Panc1 (cell line): Measurements from ENCODE around the gene HOXA13. TPM values are rescaled to one million over a fixed set of nuclear protein-coding genes. Genes with fewer than 3 reads are reported as not detected.

Source experiments
- ATAC-seq: fragments of 200-7000 bp; cut with Tn5 transposase; 2 replicates; pipeline ENCODE4 v1.9.1; 2020; ENCODE audit warnings: mild to moderate bottlenecking, moderate library complexity
- BruUV-seq: library from RNA; stranded (reverse); fragments of 400-500 nt; replicated peaks from 2 replicates; lab custom pipeline; 2021; lab: Mats Ljungman, UMichigan
- CTCF ChIA-PET: fragments of 300-600 bp; sonication (Branson Sonifier 250); formaldehyde crosslinking; loops from one replicate; lab custom pipeline; 2022; ENCODE audit warnings: antibody characterized with exemption; lab: Charles Lee
- POLR2A ChIA-PET: fragments of 300-600 bp; sonication (Branson Sonifier 250); formaldehyde crosslinking; loops from one replicate; lab custom pipeline; 2022; ENCODE audit warnings: antibody characterized with exemption; lab: Charles Lee
- DNase-seq: peaks from one replicate; pipeline ENCODE4 v3.0.0-alpha.2; 2010; ENCODE audit warnings: low read depth, low spot score
- H3K27ac ChIP-seq: 2 replicates; pipeline ENCODE4 v1.5.1; 2011; ENCODE audit warnings: mild to moderate bottlenecking, low read length, inconsistent platforms
- H3K27me3 ChIP-seq: fragments of 200-500 bp; sonication (Bioruptor generic); 2 replicates; pipeline ENCODE4 v1.6.0; 2014; ENCODE audit warnings: low read length, inconsistent platforms; ENCODE audit not compliant: control insufficient read depth, insufficient read depth
- H3K36me3 ChIP-seq: fragments of 200-500 bp; sonication (Bioruptor generic); 2 replicates; pipeline ENCODE4 v1.5.1; 2014; ENCODE audit warnings: inconsistent platforms, mild to moderate bottlenecking, low read length, moderate library complexity; ENCODE audit not compliant: control insufficient read depth, insufficient read depth
- H3K4me1 ChIP-seq: 2 replicates; pipeline ENCODE4 v1.5.1; 2011; ENCODE audit warnings: inconsistent platforms, mild to moderate bottlenecking, low read length, moderate library complexity; ENCODE audit not compliant: control insufficient read depth, insufficient read depth
- H3K4me3 ChIP-seq, 2 experiments: 2 replicates each; pipeline ENCODE4 v1.5.1; 2011 to 2012; ENCODE audit warnings: low read depth in 2 of 2, low read length in 2 of 2, mild to moderate bottlenecking in 2 of 2, inconsistent platforms in 1 of 2, moderate library complexity in 1 of 2
- H3K9me3 ChIP-seq: fragments of 200-500 bp; sonication (Bioruptor generic); 2 replicates; pipeline ENCODE4 v1.5.1; 2014; ENCODE audit warnings: low read depth, mild to moderate bottlenecking, inconsistent platforms, low read length, moderate library complexity; ENCODE audit not compliant: control insufficient read depth, insufficient read depth
- POLR2AphosphoS5 ChIP-seq: IDR thresholded peaks from 2 replicates; pipeline ENCODE4 v1.6.1; 2012; ENCODE audit warnings: mild to moderate bottlenecking, low read depth, low read length, moderate library complexity
- SIN3A ChIP-seq: IDR thresholded peaks from 2 replicates; pipeline ENCODE4 v1.6.1; 2012; ENCODE audit warnings: low read depth, mild to moderate bottlenecking, low read length, moderate library complexity, borderline replicate concordance; ENCODE audit not compliant: insufficient read depth
- TCF7L2 ChIP-seq: IDR thresholded peaks from 2 replicates; pipeline ENCODE4 v1.6.1; 2011; ENCODE audit warnings: mild to moderate bottlenecking, low read depth, low read length, inconsistent platforms
- in situ Hi-C: cut with HindIII; loops from 2 replicates; pipeline ENCODE4 v1.10.0; 2016; ENCODE audit warnings: low sequenced_read_pairs, low pct_unique_long_range_greater_than_20kb
- intact Hi-C: fragments of 100-400 bp; cut with micrococcal nuclease; formaldehyde crosslinking; loops from one replicate; pipeline ENCODE4 v1.10.0; 2022; ENCODE audit not compliant: unreplicated experiment
- total RNA-seq: library from RNA; stranded (reverse); gene quantifications from one replicate; pipeline ENCODE4 v1.2.1, GENCODE V29; 2021; ENCODE audit not compliant: unreplicated experiment
- TF ChIP-seq, protein P1 (sequence below): fragments of 450-650 bp; IDR thresholded peaks from 2 replicates; pipeline ENCODE4 v1.5.1; 2017; ENCODE audit warnings: mild to moderate bottlenecking
- TF ChIP-seq, protein P2 (sequence below), 2 experiments: IDR thresholded peaks; 2 replicates each; pipeline ENCODE4 v1.6.1; 2011 to 2012; ENCODE audit warnings: low read depth in 2 of 2, control low read depth in 1 of 2, low read length in 1 of 2, mild to moderate bottlenecking in 1 of 2, moderate library complexity in 1 of 2; ENCODE audit not compliant: insufficient read depth in 1 of 2

HOXA13 gene
- total RNA-seq, 1 experiment from 2014 or later, result 1.2 TPM

DNA sequence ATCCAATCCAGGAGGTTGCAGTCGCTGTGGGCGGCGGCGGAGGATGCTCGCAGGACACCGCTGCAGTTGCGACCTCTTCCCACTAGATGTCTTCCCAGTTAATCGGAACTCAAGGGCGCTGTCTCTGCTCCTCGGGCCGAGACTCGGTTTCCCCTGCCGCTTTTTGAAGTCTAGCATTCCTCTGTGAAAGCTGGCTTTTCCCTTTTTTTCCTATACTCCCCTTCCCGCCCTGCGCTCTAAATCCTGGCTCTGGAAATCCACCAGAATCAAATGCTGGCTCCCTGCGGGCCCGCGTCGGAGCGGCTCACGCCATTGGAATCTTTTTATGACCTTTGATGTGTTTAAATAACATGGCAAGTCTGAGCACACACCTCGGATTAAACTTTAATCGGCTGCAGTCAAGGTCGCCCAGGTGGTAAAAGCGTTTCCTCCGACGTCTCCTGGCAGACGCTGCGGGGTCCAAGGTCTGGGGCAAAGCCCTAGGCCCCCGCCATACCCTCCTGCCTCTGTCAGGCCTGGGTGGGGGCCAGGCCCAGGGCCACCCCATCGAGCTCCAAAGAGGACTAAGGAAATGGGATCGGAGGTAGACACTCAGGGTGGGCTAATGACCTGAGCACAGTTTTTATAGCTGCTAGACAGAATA, 10.7 kb upstream of the HOXA13 start:
- ChIA-PET POLR2A (interaction anchor here (0.6 kb wide), 1 partner anchor 310 kb away, joined by 17 read pairs; no protein-coding TSS in a partner anchor), CTCF (interaction anchor here (0.7 to 1.3 kb wide), 2 partner anchors 14 to 372 kb away, joined by 3 to 5 read pairs; no protein-coding TSS in a partner anchor)
- DNase-seq (no peak), ATAC-seq (peak; percentile 92)
- intact Hi-C loops, result no loop called here
- BruUV-seq, result no TSS peak
- Histone ChIP-seq H3K4me3 (peak overlapping the region; percentile 37 to 65), H3K27me3 (no peaks in the 10 kb centered on the region; the same call in 1 of the 2 replicates), H3K27ac (peak overlapping the region; percentile 46), H3K4me1 (peaks cover 6% of the 10 kb centered on the region), H3K9me3 (no peaks in the 10 kb centered on the region), H3K36me3 (no peaks in the 10 kb centered on the region)
- in situ Hi-C loops, result no loop called here
- TF ChIP-seq POLR2AphosphoS5 (no peak), SIN3A (no peak)
- TF ChIP-seq, protein P1, sequence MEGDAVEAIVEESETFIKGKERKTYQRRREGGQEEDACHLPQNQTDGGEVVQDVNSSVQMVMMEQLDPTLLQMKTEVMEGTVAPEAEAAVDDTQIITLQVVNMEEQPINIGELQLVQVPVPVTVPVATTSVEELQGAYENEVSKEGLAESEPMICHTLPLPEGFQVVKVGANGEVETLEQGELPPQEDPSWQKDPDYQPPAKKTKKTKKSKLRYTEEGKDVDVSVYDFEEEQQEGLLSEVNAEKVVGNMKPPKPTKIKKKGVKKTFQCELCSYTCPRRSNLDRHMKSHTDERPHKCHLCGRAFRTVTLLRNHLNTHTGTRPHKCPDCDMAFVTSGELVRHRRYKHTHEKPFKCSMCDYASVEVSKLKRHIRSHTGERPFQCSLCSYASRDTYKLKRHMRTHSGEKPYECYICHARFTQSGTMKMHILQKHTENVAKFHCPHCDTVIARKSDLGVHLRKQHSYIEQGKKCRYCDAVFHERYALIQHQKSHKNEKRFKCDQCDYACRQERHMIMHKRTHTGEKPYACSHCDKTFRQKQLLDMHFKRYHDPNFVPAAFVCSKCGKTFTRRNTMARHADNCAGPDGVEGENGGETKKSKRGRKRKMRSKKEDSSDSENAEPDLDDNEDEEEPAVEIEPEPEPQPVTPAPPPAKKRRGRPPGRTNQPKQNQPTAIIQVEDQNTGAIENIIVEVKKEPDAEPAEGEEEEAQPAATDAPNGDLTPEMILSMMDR, result peak; percentile 96

DNA sequence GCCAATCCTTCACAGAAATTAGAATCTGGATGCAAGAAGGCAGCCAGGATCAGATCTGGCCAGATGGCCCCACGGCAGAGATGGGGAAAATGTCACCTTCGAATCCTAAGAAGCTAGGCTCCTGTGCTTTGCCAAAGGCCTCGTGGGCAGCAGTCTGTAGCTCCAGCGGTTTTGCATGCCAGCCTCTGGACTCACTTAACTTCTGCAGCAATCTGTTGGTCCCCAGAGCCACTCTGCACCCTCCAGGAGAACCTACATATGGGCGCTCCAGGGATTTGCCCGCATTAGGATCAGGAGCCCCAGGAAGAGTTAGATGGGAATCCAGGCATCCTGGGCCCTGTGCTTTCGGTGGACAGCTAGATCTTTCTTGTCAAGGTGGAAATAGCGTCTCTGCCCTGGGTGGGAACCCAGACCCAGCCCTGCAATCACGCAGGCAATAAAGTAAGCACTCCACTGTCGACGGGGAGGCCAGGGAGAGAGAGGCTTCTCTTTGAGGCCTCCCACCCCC, 10.1 kb upstream of the HOXA13 start:
- H3K9me3 ChIP-seq, result no peaks in the 10 kb centered on the region
- no peaks in the 10 kb centered on the region for H3K36me3 ChIP-seq
- no peak for TF ChIP-seq TCF7L2
- TF ChIP-seq, protein P2, sequence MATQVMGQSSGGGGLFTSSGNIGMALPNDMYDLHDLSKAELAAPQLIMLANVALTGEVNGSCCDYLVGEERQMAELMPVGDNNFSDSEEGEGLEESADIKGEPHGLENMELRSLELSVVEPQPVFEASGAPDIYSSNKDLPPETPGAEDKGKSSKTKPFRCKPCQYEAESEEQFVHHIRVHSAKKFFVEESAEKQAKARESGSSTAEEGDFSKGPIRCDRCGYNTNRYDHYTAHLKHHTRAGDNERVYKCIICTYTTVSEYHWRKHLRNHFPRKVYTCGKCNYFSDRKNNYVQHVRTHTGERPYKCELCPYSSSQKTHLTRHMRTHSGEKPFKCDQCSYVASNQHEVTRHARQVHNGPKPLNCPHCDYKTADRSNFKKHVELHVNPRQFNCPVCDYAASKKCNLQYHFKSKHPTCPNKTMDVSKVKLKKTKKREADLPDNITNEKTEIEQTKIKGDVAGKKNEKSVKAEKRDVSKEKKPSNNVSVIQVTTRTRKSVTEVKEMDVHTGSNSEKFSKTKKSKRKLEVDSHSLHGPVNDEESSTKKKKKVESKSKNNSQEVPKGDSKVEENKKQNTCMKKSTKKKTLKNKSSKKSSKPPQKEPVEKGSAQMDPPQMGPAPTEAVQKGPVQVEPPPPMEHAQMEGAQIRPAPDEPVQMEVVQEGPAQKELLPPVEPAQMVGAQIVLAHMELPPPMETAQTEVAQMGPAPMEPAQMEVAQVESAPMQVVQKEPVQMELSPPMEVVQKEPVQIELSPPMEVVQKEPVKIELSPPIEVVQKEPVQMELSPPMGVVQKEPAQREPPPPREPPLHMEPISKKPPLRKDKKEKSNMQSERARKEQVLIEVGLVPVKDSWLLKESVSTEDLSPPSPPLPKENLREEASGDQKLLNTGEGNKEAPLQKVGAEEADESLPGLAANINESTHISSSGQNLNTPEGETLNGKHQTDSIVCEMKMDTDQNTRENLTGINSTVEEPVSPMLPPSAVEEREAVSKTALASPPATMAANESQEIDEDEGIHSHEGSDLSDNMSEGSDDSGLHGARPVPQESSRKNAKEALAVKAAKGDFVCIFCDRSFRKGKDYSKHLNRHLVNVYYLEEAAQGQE (IDR thresholded peaks at IDR 0.05; ENCODE audit: insufficient read depth in 1 of 2, low read depth in 2 of 2, low read length in 1 of 2), result no peak
- no peak for TF ChIP-seq POLR2AphosphoS5
- DNase-seq (no peak), ATAC-seq (peak; percentile 62)
- in situ Hi-C loops (no loop called here), intact Hi-C loops (no loop called here)
- H3K27me3 ChIP-seq, result no peaks in the 10 kb centered on the region; the same call in 1 of the 2 replicates
- peak overlapping the region in 1 of 2 experiments; percentile 65; a peak in 1 of 4 replicates for H3K4me3 ChIP-seq
- H3K27ac ChIP-seq, result no peak overlapping the region
- ChIA-PET POLR2A (no interaction called here), CTCF (interaction anchor here (0.6 to 1.3 kb wide), 4 partner anchors 11 to 502 kb away, joined by 3 to 7 read pairs (median 4); no protein-coding TSS in a partner anchor)
- no TSS peak for BruUV-seq
- peaks cover 6% of the 10 kb centered on the region for H3K4me1 ChIP-seq

DNA sequence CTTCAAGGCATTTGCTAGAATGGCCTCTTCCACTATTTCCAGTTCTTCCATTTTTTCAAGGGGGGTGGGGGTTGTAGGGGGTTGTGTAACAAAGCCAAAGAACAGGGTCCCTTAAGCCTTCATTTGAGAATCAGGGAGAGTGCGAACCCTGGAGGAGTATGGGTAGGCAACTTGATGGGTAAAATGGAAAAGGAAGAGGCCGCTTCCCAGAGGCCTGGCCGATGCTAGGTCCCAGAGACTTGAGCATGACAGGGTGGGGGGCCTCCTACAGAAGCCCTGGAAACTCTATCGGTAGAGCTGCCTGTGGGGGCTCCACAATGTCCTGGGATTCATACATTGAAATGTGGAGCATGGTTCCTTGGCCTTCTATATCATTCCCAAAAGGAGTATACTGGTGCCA, 9.1 kb upstream of the HOXA13 start:
- Histone ChIP-seq H3K36me3 (no peaks in the 10 kb centered on the region), H3K27ac (no peak overlapping the region), H3K27me3 (no peaks in the 10 kb centered on the region; the same call in 1 of the 2 replicates), H3K9me3 (no peaks in the 10 kb centered on the region), H3K4me1 (peaks cover 6% of the 10 kb centered on the region), H3K4me3 (no peak overlapping the region)
- in situ Hi-C loops (no loop called here), intact Hi-C loops (no loop called here)
- no TSS peak for BruUV-seq
- no peak for DNase-seq
- TF ChIP-seq POLR2AphosphoS5 (no peak), SIN3A (no peak), TCF7L2 (no peak)
- TF ChIP-seq, protein P1, result no peak
- TF ChIP-seq, protein P2 (IDR thresholded peaks at IDR 0.05; ENCODE audit: insufficient read depth in 1 of 2, low read depth in 2 of 2, low read length in 1 of 2), result no peak
- CTCF ChIA-PET, result interaction anchor here (0.6 to 1.4 kb wide), 2 partner anchors 397 to 883 kb away, joined by 4 read pairs; no protein-coding TSS in a partner anchor
- no peak for ATAC-seq
- POLR2A ChIA-PET, result no interaction called here
